ENCODE results near the gene IFI35. TPM values are rescaled to one million over a fixed set of nuclear protein-coding genes. Genes with fewer than 3 reads are reported as not detected.

Gene IFI35
- total and polyA plus RNA-seq, 2 of the 8 experiments (the other 6 are each of a cell fraction or from before 2014, with no cell fraction given) = 2.5 to 4.7 TPM

GRCh38 chr17:42997984-42998938 lies 8.3 kb upstream of the IFI35 start, which contains the start of gene RPL27 (continued):
- 0 out of 2 replicates have a peak, but pooled peaks have one; percentile 24 for TF ChIP-seq RXRA (IDR thresholded peaks at IDR 0.05; ENCODE audit: insufficient read depth, low read depth, low read length)
- peak in 1 of 2 experiments; percentile 68; a peak in 1 of 3 replicates for TF ChIP-seq EP300 (IDR thresholded peaks at IDR 0.05; ENCODE audit: borderline replicate concordance in 1 of 2, low read depth in 2 of 2, low read length in 2 of 2)
- no peak for TF ChIP-seq JUND (IDR thresholded peaks at IDR 0.05; ENCODE audit: low read length)
- no peak for TF ChIP-seq CBX8 (IDR thresholded peaks at IDR 0.05; ENCODE audit: borderline replicate concordance, low read depth, low read length)
- TF ChIP-seq SIRT6 (IDR thresholded peaks at IDR 0.05; ENCODE audit: low read length) = no peak
- peak; percentile 19; the same call in 1 of the 2 replicates for TF ChIP-seq RFX5 (IDR thresholded peaks at IDR 0.05; ENCODE audit: borderline replicate concordance, low read depth, low read length)
- 0 out of 2 replicates have a peak, but pooled peaks have one; percentile 46 for TF ChIP-seq TCF12 (IDR thresholded peaks at IDR 0.05; ENCODE audit: low read depth, low read length)
- TF ChIP-seq TAF1 (IDR thresholded peaks at IDR 0.05; ENCODE audit: low read depth, low read length) = peak; percentile 97
- no peak for TF ChIP-seq MAFK (IDR thresholded peaks at IDR 0.05; ENCODE audit: low read depth, low read length)
- TF ChIP-seq HDAC6 (IDR thresholded peaks at IDR 0.05; ENCODE audit: low read depth, low read length) = no peak
- no peak for TF ChIP-seq RBBP5 (IDR thresholded peaks at IDR 0.05; ENCODE audit: borderline replicate concordance, low read depth, low read length)
- TF ChIP-seq BACH1 (IDR thresholded peaks at IDR 0.05; ENCODE audit: low read length) = peak; percentile 57
- TF ChIP-seq, protein P1, sequence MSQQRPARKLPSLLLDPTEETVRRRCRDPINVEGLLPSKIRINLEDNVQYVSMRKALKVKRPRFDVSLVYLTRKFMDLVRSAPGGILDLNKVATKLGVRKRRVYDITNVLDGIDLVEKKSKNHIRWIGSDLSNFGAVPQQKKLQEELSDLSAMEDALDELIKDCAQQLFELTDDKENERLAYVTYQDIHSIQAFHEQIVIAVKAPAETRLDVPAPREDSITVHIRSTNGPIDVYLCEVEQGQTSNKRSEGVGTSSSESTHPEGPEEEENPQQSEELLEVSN (IDR thresholded peaks at IDR 0.05) = peak; percentile 72
- TF ChIP-seq CTBP2 (IDR thresholded peaks at IDR 0.05; ENCODE audit: borderline replicate concordance, insufficient read depth, insufficient read length, low read length) = no peak
- TF ChIP-seq POU5F1 (IDR thresholded peaks at IDR 0.05; ENCODE audit: low read depth, low read length) = no peak
- peak; percentile 44 to 79 (median 70) for TF ChIP-seq CTCF (IDR thresholded peaks at IDR 0.05; ENCODE audit: control extremely low read depth in 1 of 3, insufficient read depth in 1 of 3, low read depth in 1 of 3, low read length in 3 of 3)
- no peak for TF ChIP-seq NRF1 (IDR thresholded peaks at IDR 0.05; ENCODE audit: low read depth, low read length)
- no peak for TF ChIP-seq ZNF274 (IDR thresholded peaks at IDR 0.05; ENCODE audit: borderline replicate concordance, extremely low read depth, low read length)
- peak; percentile 73 for TF ChIP-seq ASH2L (IDR thresholded peaks at IDR 0.05; ENCODE audit: low read length)
- TF ChIP-seq BRCA1 (IDR thresholded peaks at IDR 0.05; ENCODE audit: low read depth, low read length) = peak; percentile 25; the same call in 1 of the 2 replicates

Data from H1 (cell line).